Panc1 (cell line): Measurements from ENCODE around the gene OPHN1. TPM values are rescaled to one million over a fixed set of nuclear protein-coding genes. Genes with fewer than 3 reads are reported as not detected.

Experiments
- ATAC-seq: fragments of 200-7000 bp; cut with Tn5 transposase; 2 replicates; pipeline ENCODE4 v1.9.1; 2020; ENCODE audit warnings: mild to moderate bottlenecking, moderate library complexity
- BruUV-seq: library from RNA; stranded (reverse); fragments of 400-500 nt; replicated peaks from 2 replicates; lab custom pipeline; 2021; lab: Mats Ljungman, UMichigan
- CTCF ChIA-PET: fragments of 300-600 bp; sonication (Branson Sonifier 250); formaldehyde crosslinking; loops from one replicate; lab custom pipeline; 2022; ENCODE audit warnings: antibody characterized with exemption; lab: Charles Lee
- POLR2A ChIA-PET: fragments of 300-600 bp; sonication (Branson Sonifier 250); formaldehyde crosslinking; loops from one replicate; lab custom pipeline; 2022; ENCODE audit warnings: antibody characterized with exemption; lab: Charles Lee
- DNase-seq: peaks from one replicate; pipeline ENCODE4 v3.0.0-alpha.2; 2010; ENCODE audit warnings: low read depth, low spot score
- H3K27ac ChIP-seq: 2 replicates; pipeline ENCODE4 v1.5.1; 2011; ENCODE audit warnings: mild to moderate bottlenecking, low read length, inconsistent platforms
- H3K27me3 ChIP-seq: fragments of 200-500 bp; sonication (Bioruptor generic); 2 replicates; pipeline ENCODE4 v1.6.0; 2014; ENCODE audit warnings: low read length, inconsistent platforms; ENCODE audit not compliant: control insufficient read depth, insufficient read depth
- H3K36me3 ChIP-seq: fragments of 200-500 bp; sonication (Bioruptor generic); 2 replicates; pipeline ENCODE4 v1.5.1; 2014; ENCODE audit warnings: inconsistent platforms, mild to moderate bottlenecking, low read length, moderate library complexity; ENCODE audit not compliant: control insufficient read depth, insufficient read depth
- H3K4me1 ChIP-seq: 2 replicates; pipeline ENCODE4 v1.5.1; 2011; ENCODE audit warnings: inconsistent platforms, mild to moderate bottlenecking, low read length, moderate library complexity; ENCODE audit not compliant: control insufficient read depth, insufficient read depth
- H3K4me3 ChIP-seq, 2 experiments: 2 replicates each; pipeline ENCODE4 v1.5.1; 2011 to 2012; ENCODE audit warnings: low read depth in 2 of 2, low read length in 2 of 2, mild to moderate bottlenecking in 2 of 2, inconsistent platforms in 1 of 2, moderate library complexity in 1 of 2
- H3K9me3 ChIP-seq: fragments of 200-500 bp; sonication (Bioruptor generic); 2 replicates; pipeline ENCODE4 v1.5.1; 2014; ENCODE audit warnings: low read depth, mild to moderate bottlenecking, inconsistent platforms, low read length, moderate library complexity; ENCODE audit not compliant: control insufficient read depth, insufficient read depth
- POLR2AphosphoS5 ChIP-seq: IDR thresholded peaks from 2 replicates; pipeline ENCODE4 v1.6.1; 2012; ENCODE audit warnings: mild to moderate bottlenecking, low read depth, low read length, moderate library complexity
- REST ChIP-seq, 2 experiments: IDR thresholded peaks; 2 replicates each; pipeline ENCODE4 v1.6.1; 2011 to 2012; ENCODE audit warnings: low read depth in 2 of 2, control low read depth in 1 of 2, low read length in 1 of 2, mild to moderate bottlenecking in 1 of 2, moderate library complexity in 1 of 2; ENCODE audit not compliant: insufficient read depth in 1 of 2
- SIN3A ChIP-seq: IDR thresholded peaks from 2 replicates; pipeline ENCODE4 v1.6.1; 2012; ENCODE audit warnings: low read depth, mild to moderate bottlenecking, low read length, moderate library complexity, borderline replicate concordance; ENCODE audit not compliant: insufficient read depth
- TCF7L2 ChIP-seq: IDR thresholded peaks from 2 replicates; pipeline ENCODE4 v1.6.1; 2011; ENCODE audit warnings: mild to moderate bottlenecking, low read depth, low read length, inconsistent platforms
- in situ Hi-C: cut with HindIII; loops from 2 replicates; pipeline ENCODE4 v1.10.0; 2016; ENCODE audit warnings: low sequenced_read_pairs, low pct_unique_long_range_greater_than_20kb
- intact Hi-C: fragments of 100-400 bp; cut with micrococcal nuclease; formaldehyde crosslinking; loops from one replicate; pipeline ENCODE4 v1.10.0; 2022; ENCODE audit not compliant: unreplicated experiment
- total RNA-seq: library from RNA; stranded (reverse); gene quantifications from one replicate; pipeline ENCODE4 v1.2.1, GENCODE V29; 2021; ENCODE audit not compliant: unreplicated experiment
- TF ChIP-seq, protein P1 (sequence below): fragments of 450-650 bp; IDR thresholded peaks from 2 replicates; pipeline ENCODE4 v1.5.1; 2017; ENCODE audit warnings: mild to moderate bottlenecking

The OPHN1 gene
- total RNA-seq, 1 experiment from 2014 or later: 8.8 TPM

DNA sequence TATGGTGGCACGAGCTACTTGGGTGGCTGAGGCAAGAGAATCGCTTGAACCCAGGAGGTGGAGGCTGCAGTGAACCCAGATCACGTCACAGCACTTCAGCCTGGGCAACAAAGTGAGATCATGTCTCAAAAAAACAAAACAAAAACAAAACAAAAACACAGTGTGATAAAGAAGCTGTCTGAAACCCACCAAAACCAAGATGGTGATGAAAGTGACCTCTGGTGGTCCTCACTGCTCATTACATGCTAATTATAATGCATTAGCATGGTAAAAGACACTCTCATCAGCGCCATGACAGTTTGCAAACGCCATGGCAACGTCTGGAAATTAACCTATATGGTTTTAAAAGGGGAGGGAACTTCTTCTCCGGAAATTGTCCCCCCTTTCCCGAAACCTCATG is 29.4 kb upstream of the OPHN1 start:
- intact Hi-C loops (no loop called here), in situ Hi-C loops (no loop called here)
- Histone ChIP-seq H3K36me3 (no peaks in the 10 kb centered on the region), H3K4me1 (no peaks in the 10 kb centered on the region; the same call in 1 of the 2 replicates), H3K4me3 (no peak overlapping the region), H3K27me3 (no peaks in the 10 kb centered on the region), H3K9me3 (no peaks in the 10 kb centered on the region), H3K27ac (no peak overlapping the region)
- TF ChIP-seq, protein P1, sequence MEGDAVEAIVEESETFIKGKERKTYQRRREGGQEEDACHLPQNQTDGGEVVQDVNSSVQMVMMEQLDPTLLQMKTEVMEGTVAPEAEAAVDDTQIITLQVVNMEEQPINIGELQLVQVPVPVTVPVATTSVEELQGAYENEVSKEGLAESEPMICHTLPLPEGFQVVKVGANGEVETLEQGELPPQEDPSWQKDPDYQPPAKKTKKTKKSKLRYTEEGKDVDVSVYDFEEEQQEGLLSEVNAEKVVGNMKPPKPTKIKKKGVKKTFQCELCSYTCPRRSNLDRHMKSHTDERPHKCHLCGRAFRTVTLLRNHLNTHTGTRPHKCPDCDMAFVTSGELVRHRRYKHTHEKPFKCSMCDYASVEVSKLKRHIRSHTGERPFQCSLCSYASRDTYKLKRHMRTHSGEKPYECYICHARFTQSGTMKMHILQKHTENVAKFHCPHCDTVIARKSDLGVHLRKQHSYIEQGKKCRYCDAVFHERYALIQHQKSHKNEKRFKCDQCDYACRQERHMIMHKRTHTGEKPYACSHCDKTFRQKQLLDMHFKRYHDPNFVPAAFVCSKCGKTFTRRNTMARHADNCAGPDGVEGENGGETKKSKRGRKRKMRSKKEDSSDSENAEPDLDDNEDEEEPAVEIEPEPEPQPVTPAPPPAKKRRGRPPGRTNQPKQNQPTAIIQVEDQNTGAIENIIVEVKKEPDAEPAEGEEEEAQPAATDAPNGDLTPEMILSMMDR: peak; percentile 71
- TF ChIP-seq SIN3A: no peak
- ATAC-seq (peak; percentile 73; the same call in 1 of the 2 replicates), DNase-seq (peak; percentile 27)
- ChIA-PET POLR2A (no interaction called here), CTCF (no interaction called here)
- BruUV-seq: no TSS peak

GRCh38 chrX:68462197-68462596 is 28.9 kb upstream of the OPHN1 start:
- Histone ChIP-seq H3K4me3 (no peak overlapping the region), H3K36me3 (no peaks in the 10 kb centered on the region), H3K4me1 (no peaks in the 10 kb centered on the region; the same call in 1 of the 2 replicates), H3K9me3 (no peaks in the 10 kb centered on the region), H3K27me3 (no peaks in the 10 kb centered on the region), H3K27ac (no peak overlapping the region)
- ATAC-seq (peak; percentile 57; the same call in 1 of the 2 replicates), DNase-seq (no peak)
- POLR2A ChIA-PET: no interaction called here
- CTCF ChIA-PET: no interaction called here
- no peak for TF ChIP-seq SIN3A
- TF ChIP-seq, protein P1: no peak
- intact Hi-C loops: no loop called here
- BruUV-seq: no TSS peak
- in situ Hi-C loops: no loop called here

DNA sequence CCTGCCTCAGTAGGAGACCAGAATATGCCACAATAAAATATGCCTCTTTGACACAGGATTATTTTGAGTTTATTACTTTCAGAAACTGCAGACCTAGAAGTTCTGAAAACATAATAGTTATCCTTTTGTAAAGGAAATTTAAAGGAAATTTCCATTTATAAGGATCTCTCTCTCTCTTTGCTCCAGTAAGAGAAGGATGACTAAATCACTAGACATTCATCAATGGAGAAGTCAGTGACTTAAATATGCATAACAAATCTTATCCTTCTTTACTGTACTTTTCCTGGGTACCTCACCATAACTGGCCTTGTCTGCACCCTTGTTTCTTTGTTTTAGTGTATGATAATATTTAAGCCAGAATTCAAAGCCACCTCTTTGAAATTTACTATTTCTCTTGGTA is 28.3 kb upstream of the OPHN1 start:
- no TSS peak for BruUV-seq
- intact Hi-C loops: no loop called here
- ChIA-PET POLR2A (no interaction called here), CTCF (no interaction called here)
- H3K4me1 ChIP-seq: no peaks in the 10 kb centered on the region; the same call in 1 of the 2 replicates
- in situ Hi-C loops: no loop called here
- DNase-seq: no peak
- ATAC-seq: no peak
- no peak for TF ChIP-seq SIN3A
- no peak for TF ChIP-seq REST (IDR thresholded peaks at IDR 0.05; ENCODE audit: insufficient read depth in 1 of 2, low read depth in 2 of 2, low read length in 1 of 2)
- TF ChIP-seq POLR2AphosphoS5: no peak
- TF ChIP-seq, protein P1: no peak
- no peak for TF ChIP-seq TCF7L2
- no peaks in the 10 kb centered on the region for H3K9me3 ChIP-seq
- no peaks in the 10 kb centered on the region for H3K36me3 ChIP-seq
- H3K4me3 ChIP-seq: no peak overlapping the region
- no peaks in the 10 kb centered on the region for H3K27me3 ChIP-seq
- H3K27ac ChIP-seq: no peak overlapping the region
